ENCODE measurements around the gene SLC16A8. TPM values are rescaled to one million over a fixed set of nuclear protein-coding genes. Genes with fewer than 3 reads are reported as not detected.

The SLC16A8 gene
- total and polyA plus RNA-seq, 7 donors = 0.23 to 1.0 (median 0.29) TPM; not detected in 3

DNA sequence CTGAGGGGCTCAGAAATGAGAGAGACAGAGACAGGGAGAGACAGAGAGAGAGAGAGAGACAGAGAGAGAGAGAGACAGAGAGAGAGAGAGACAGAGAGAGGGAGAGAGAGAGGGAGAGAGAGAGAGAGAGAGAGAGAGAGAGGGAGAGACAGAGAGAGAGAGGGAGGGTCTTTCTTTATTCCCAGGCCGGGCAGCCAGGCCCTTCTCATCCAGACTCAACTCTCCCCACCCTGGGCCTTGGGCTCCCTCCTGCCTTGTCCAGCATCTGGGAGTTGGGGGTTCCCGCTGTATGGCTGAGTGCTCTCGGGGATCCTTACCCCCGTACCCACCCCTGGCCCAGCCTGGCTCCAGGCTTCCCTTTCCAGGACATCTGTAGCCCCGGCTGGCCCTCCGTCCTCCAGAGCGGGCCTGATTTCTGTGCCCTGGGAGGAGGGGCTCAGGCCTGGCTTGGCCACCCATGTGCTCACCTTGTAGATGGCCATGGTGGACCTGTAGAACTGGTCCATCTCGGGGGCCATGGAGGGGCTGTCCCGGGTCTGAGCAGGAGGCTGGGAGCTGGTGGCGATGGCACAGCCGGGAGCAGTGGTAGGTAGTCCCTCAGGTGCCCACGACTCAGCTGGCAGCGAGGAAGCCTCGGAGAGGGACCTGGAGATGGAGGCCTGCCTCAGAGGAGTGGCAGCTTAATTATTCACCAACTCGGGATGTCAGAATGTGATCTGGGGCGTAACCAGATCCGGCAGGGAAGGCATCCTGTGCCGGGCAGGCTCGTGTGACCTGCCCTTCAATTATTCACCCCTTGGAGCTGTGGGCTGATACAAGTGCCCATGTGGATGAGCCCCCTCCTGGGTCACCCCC lies 26.3 kb upstream of the SLC16A8 start, which contains the start of gene BAIAP2L2:
TSS of gene BAIAP2L2 (minus strand) at position 677 of the 855 bp plus-strand sequence. CDS start at position 518, 159 bp downstream.
- Histone ChIP-seq H3K27me3 (ENCODE audit: insufficient read depth in 3 of 3, low read length in 2 of 3) (no peaks in the 10 kb centered on the region), H3K9me3 (no peaks in the 10 kb centered on the region), H3K4me1 (no peaks in the 10 kb centered on the region), H3K4me3 (no peak within 1 kb of the TSS), H3K36me3 (ENCODE audit: insufficient read depth in 1 of 2, low read depth in 1 of 2) (no peaks in the 10 kb centered on the region), H3K27ac (no peak within 1 kb of the TSS)
- TF ChIP-seq, protein P1, sequence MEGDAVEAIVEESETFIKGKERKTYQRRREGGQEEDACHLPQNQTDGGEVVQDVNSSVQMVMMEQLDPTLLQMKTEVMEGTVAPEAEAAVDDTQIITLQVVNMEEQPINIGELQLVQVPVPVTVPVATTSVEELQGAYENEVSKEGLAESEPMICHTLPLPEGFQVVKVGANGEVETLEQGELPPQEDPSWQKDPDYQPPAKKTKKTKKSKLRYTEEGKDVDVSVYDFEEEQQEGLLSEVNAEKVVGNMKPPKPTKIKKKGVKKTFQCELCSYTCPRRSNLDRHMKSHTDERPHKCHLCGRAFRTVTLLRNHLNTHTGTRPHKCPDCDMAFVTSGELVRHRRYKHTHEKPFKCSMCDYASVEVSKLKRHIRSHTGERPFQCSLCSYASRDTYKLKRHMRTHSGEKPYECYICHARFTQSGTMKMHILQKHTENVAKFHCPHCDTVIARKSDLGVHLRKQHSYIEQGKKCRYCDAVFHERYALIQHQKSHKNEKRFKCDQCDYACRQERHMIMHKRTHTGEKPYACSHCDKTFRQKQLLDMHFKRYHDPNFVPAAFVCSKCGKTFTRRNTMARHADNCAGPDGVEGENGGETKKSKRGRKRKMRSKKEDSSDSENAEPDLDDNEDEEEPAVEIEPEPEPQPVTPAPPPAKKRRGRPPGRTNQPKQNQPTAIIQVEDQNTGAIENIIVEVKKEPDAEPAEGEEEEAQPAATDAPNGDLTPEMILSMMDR (IDR thresholded peaks at IDR 0.05) = no peak
- DNase-seq = no peak
- peak in 1 of 4 donors; percentile 35 for ATAC-seq
- 77 to 87% (median 78%) methylated on average over 18 to 19 of the region's 19 CpGs for WGBS, 3 donors
- intact Hi-C loops (cut with DNase I) = loop anchor here (5.0 to 10.0 kb wide), 2 partner anchors 57 to 95 kb away; partner anchors contain the start of gene MAFF (in 2 of the 2)

DNA sequence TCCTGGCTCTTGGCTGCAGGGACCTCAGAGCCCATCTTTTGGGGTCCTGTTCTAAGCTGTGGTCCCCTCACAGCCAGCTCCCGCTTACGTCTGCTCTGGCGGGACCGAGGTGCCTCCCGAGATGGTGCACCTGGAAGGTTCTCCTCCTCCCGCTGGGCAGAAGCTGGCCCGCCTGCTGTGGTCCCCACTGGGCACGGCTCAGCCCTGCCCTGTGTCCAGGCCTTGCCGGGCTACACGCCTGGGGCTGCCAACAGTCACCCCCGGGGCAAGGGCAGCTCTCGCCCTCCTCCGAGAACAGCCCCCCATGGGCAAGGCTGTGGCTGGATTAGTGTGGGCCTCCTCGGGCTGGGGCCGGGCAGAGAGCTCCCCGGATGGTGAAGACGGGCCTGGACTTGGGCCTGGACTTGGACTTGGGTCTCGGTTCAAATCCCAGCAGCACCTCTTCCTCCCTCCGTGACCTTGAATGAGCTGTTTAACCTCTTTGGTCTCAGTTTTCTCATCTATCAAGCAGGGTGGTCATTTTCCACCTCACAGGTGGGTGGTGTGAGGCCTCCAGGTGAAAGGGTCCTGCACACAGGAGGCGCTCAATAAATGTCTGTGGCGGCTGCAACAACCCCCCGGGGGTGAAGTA lies 25.5 kb upstream of the SLC16A8 start:
- Histone ChIP-seq H3K9me3 (no peaks in the 10 kb centered on the region), H3K27ac (no peak overlapping the region), H3K36me3 (ENCODE audit: insufficient read depth in 1 of 2, low read depth in 1 of 2) (no peaks in the 10 kb centered on the region), H3K27me3 (ENCODE audit: insufficient read depth in 3 of 3, low read length in 2 of 3) (no peaks in the 10 kb centered on the region), H3K4me1 (no peaks in the 10 kb centered on the region), H3K4me3 (no peak overlapping the region)
- DNase-seq (no peak), ATAC-seq (no peak)
- 87 to 93% (median 88%) methylated on average over 18 to 22 of the region's 22 CpGs for WGBS, 3 donors
- TF ChIP-seq, protein P1 (IDR thresholded peaks at IDR 0.05) = no peak
- intact Hi-C loops (cut with DNase I) = loop anchor here (5.0 to 10.0 kb wide), 2 partner anchors 58 to 95 kb away; partner anchors contain the start of gene MAFF (in 2 of the 2)

DNA sequence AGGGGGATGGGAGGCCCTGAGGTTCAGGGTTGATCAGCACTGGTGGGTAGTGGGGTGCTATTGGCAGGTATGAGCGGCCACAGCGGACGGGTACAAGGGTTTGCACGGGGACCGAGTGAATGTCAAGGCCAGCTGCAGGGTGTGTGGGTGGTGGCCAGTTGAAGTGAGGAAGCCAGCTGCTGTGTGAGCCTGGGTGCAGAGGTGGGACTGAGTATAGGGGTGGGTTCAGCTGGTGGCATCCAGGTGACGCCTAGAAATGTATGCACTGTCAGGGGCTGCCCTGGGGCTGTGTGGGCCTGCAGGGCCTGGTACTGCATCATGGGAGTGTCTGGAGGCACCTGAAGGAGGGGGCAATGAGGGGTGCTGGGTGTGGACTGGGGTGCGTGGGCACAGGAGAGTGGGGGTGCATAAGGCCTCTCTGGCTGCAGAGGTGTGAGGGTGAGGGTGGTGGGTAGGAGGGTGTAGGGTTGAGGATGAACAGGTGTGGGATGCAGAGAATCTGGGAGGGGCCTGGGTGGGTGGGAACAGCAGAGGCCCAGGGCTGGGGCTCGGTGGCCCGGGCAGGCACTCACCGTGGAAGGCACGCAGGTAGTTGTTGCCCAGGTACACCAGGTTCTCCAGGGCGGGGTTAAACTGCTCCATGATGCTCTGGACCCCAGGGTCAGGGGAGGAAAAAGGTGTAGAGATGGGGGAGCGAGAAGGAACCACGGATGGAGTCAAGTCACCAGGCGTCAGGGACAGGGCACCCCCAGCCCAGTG lies 24.8 kb upstream of the SLC16A8 start:
- intact Hi-C loops (cut with DNase I) = no loop called here
- H3K4me1 ChIP-seq = no peaks in the 10 kb centered on the region
- DNase-seq = no peak

More for the DNA sequence above, 24.8 kb upstream of the SLC16A8 start:
- no peaks in the 10 kb centered on the region for H3K27me3 ChIP-seq (ENCODE audit: insufficient read depth in 3 of 3, low read length in 2 of 3)
- no peaks in the 10 kb centered on the region for H3K9me3 ChIP-seq
- no peak overlapping the region for H3K4me3 ChIP-seq
- no peak overlapping the region for H3K27ac ChIP-seq
- WGBS, 3 donors = 90 to 93% (median 91%) methylated on average over 15 of the region's 15 CpGs
- H3K36me3 ChIP-seq (ENCODE audit: insufficient read depth in 1 of 2, low read depth in 1 of 2) = no peaks in the 10 kb centered on the region
- TF ChIP-seq, protein P1 (IDR thresholded peaks at IDR 0.05) = no peak
- ATAC-seq = no peak

Data from psoas muscle (tissue), 8 donors.